Liver (tissue), 3 donors: ENCODE results near the gene EMP1.

Source experiments
- CTCF ChIP-seq: fragments of 150-350 bp; IDR thresholded peaks from 2 replicates; pipeline ENCODE4 v1.5.1; 2017; ENCODE audit warnings: improper control_type of control experiment, low read depth, low read length; ENCODE audit not compliant: missing input control
- EGR1 ChIP-seq, 2 donors: IDR thresholded peaks; 2 replicates each; pipeline ENCODE4 v1.6.1; 2016 to 2018; ENCODE audit warnings: antibody characterized with exemption in 2 of 2, low read depth in 2 of 2
- FOXA2 ChIP-seq: IDR thresholded peaks from 2 replicates; pipeline ENCODE4 v1.6.1; 2016; ENCODE audit warnings: antibody characterized with exemption
- HNF4A ChIP-seq, 2 donors: conservative IDR thresholded peaks; 2 replicates each; pipeline ENCODE4 v1.6.1; 2016; ENCODE audit warnings: antibody characterized with exemption in 2 of 2, mild to moderate bottlenecking in 2 of 2
- RAD21 ChIP-seq, 2 donors: IDR thresholded peaks; 2 replicates each; pipeline ENCODE4 v1.6.1; 2016; ENCODE audit warnings: antibody characterized with exemption in 2 of 2, mild to moderate bottlenecking in 2 of 2
- YY1 ChIP-seq: IDR thresholded peaks from 2 replicates; pipeline ENCODE4 v1.6.1; 2016; ENCODE audit warnings: antibody characterized with exemption, mild to moderate bottlenecking
- TF ChIP-seq, protein P1 (sequence below): IDR thresholded peaks from 2 replicates; pipeline ENCODE4 v1.6.1; 2016; ENCODE audit warnings: antibody characterized with exemption
- donor health status: healthy.
- donor health status: healthy.

DNA sequence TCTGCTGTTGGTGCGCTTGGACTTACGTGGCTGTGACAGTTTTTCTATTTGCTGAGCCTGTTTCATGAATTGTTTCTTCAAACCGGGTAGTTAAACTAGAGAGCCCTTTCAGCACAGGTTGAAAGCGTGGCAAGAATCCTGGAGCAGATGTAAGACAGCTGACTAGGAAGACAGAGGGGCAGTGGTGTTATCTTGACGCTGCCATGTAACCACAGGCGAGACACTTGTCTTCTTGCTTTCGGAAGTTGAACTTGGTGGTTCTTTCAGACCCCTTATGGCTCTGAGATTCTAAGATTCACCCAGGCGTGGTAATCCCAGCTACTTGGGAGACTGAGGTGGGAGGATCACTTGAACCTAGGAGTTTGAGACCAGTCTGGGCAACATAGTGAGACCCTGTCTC is 4.3 kb downstream of the EMP1 start:
- TF ChIP-seq, protein P1, sequence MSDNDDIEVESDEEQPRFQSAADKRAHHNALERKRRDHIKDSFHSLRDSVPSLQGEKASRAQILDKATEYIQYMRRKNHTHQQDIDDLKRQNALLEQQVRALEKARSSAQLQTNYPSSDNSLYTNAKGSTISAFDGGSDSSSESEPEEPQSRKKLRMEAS: no peak
- TF ChIP-seq CTCF (no peak), RAD21 (IDR thresholded peaks at IDR 0.05) (no peak), HNF4A (conservative IDR thresholded peaks at IDR 0.05) (no peak), FOXA2 (no peak), EGR1 (IDR thresholded peaks at IDR 0.05; ENCODE audit: low read depth in 2 of 2) (no peak), YY1 (no peak)
